GM21515 (cell line): ENCODE results near the gene SRP14.
"Not testable (repeated sequence)": the region's sequence is repeated elsewhere in the genome, so short reads cannot be mapped to it uniquely, and the experiment has no call there.

Experiments used
- ATAC-seq: cut with Tn5 transposase; IDR thresholded peaks from one replicate; pipeline ENCODE4 v1.9.1; 2021; ENCODE audit not compliant: unreplicated experiment

The SRP14 gene

DNA sequence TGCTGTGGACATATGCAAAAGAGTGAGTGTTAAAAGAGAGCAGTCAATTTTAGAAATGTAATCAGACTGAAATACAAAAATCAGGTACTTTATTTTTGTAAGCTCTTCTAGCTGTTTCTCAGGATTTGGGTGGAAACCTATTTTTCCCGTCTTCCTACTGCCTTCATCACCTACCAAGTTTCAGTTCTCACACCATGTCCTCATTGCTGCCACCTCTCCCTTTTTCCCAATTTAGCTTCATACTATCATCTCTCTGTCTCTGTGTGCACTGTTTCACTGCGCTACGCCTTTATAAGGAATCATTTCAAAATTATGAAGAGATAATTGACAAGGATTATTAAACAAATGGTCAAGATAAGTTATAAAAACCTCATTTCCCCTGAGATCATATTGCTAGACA lies 7.7 kb downstream of the SRP14 start:
- ATAC-seq = no peak

DNA sequence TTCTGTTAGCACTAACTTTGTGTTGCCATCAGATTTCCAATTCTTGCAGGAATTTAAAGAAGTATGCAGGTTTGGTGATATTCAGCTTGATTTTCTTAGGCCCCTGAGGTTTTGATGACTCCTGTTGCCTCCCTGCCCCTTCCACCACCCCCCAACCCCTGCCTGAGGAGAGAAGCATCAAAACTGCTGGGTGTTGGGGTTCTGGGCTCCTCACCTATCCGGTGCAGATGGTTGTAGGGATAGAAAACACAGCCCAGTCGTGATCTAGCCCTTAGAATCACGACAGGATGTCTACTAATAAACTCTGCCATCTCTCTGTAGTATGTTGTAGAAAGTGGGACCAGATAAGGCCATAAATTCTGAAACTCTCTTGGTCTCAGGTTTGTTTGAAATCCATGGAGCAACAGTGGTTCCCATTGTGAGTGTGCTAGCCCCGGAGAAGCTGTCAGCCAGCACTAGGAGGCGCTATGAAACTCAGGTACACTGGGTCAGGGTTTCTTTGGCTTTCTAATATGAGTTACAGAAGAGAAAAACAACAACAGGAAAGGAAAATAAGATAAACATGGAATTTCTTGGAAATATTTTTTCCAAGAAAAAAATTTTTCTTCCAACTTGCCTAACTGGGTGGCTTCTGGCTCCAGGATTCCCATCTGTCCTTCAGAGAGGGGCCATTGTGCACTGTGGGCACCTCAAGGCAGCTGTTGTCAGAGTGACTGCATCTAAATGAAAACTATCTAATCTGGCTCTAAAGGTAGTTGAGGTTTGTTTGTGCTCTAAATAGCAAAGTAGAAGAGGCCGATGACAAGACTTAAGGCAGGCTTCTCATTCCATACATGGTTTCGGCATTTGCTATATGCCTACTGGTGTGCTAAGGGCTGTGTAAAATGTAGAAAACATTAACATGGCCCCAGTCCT lies 8.7 kb downstream of the SRP14 start:
- ATAC-seq = no peak

GRCh38 chr15:40028853-40029252 lies 10.1 kb downstream of the SRP14 start:
- ATAC-seq = no peak

- ATAC-seq = no peak
These were observed 10.8 kb downstream of the SRP14 start for GRCh38 chr15:40028193-40028592.

DNA sequence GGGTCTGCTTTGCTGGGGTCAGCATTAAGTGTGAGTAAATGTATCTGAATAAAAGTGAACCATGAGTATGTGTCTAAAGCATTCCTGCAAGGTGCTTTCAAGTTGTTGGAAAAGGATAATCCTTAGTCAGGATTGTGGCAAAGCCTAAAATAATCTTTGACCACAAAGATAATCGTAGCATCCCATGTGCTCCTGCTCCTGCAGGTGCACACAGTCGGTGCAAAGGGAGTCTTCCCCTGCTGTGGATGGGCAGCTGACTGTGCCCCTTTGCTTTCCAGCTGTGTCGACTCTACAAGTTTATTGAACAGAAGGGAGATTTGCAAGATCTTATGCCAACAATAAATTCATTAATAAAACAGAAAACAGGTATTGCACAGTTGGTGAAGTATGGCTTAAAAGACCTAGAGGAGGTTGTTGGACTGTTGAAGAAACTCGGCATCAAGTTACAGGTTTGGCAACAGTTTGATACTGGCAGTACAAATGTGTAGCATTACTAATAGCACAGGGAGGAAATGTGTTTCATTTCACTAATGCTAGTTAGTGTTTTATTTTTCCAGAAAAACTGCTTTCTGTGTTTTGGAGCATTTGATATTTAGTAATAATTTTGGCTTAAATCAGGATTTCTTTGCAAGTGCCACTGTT lies 22.6 kb downstream of the SRP14 start:
- ATAC-seq = no peak

DNA sequence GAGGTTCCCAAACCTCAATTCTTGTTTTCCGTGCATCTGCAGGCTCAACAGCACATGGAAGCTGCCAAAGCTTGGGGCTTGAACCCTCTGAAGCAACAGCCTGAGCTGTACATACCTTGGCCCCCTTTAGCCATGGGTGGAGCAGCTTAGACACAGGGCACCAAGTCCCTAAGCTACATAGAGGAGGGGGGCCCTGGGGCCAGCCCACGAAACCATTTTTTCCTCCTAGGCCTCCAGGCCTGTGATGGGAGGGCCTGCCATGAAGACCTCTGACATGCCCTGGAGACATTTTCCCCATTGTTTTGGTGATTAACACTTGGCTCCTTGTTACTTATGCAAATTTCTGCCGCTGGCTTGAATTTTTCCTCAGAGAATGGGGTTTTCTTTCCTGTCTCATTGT lies 24.6 kb downstream of the SRP14 start:
- ATAC-seq = no peak

GRCh38 chr15:40013372-40013771 lies 25.6 kb downstream of the SRP14 start:
- ATAC-seq = not testable (repeated sequence)

GRCh38 chr15:40011303-40011702 lies 27.7 kb downstream of the SRP14 start:
- ATAC-seq = no peak

DNA sequence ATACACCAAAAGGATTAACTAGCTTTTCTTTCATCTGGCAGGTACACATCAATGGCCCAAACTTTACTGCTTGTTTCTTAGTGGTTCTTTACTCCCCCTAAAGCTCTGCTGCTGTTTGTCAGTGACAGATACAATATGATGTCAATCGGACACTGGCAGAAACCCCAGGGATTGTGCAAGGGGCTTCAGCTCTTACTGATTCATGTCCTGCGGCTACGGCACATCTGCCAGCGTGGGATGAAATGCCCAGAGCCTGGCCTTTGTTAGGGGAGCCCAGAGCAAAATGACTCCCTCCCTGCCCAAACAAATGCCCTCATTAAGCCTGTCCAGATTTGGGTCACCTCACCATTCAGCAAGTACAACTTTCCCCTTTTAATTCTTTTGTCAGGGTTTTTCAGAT lies 28.3 kb downstream of the SRP14 start:
- no peak for ATAC-seq

GRCh38 chr15:40008061-40008765 lies 30.8 kb downstream of the SRP14 start:
- no peak for ATAC-seq

GRCh38 chr15:40006646-40007045 lies 32.3 kb downstream of the SRP14 start:
- no peak for ATAC-seq

- no peak for ATAC-seq
These were observed 33.0 kb downstream of the SRP14 start for GRCh38 chr15:40006003-40006402.

DNA sequence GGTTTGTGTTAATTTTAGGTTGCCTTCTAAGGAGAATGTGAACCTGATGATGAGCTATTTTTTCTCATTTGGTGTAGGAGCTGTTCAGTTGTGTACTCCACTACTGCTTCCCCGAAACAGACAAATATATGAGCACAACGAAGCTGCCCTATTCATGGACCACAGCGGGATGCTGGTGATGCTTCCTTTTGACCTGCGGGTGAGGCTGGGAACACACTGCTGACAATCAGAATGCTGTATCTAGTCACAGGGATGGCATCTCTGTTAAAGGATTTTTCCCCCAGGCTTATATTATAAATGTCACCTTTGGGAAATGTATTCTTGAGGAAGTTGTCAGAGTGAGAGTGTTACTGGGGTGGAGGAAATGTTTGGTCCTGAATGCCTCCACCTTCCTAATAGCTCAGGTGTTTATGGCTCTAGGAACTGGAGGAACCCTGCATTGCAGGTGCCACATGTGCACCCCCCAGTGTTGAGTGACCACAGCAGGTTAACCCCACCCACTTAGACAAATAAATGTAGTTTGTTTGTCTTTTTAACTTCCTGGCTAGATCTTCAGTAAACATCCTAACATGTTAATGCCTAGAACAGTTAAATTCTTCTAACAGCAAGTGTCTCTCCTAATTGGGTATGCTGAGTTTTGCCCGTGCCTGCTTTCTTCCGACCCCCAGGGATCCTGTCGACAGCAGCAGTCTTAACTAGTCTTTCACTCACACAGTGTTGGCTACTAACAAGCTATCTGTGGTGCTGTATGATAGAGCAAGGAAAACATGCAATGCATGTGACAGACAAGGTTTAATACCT lies 35.7 kb downstream of the SRP14 start:
- ATAC-seq = no peak

DNA sequence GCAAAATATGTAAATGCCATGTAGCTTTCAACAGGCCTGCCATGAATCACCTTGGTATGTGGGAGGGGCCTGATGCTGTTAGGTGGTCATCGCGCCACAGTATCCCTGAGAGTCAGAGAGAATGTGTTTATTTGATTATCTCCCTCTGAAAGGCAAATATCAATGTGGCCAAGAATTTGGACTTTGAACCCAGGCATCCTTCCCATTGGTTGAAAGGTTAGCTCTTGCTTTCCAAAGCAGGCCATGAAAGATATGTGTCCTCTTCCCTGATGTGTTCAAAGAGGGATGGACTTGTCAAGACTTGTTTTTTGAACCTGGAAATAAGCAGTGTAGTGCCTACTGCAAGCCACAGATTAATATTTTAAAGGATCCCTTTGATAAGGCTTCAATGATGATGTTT lies 36.7 kb downstream of the SRP14 start:
- no peak for ATAC-seq

DNA sequence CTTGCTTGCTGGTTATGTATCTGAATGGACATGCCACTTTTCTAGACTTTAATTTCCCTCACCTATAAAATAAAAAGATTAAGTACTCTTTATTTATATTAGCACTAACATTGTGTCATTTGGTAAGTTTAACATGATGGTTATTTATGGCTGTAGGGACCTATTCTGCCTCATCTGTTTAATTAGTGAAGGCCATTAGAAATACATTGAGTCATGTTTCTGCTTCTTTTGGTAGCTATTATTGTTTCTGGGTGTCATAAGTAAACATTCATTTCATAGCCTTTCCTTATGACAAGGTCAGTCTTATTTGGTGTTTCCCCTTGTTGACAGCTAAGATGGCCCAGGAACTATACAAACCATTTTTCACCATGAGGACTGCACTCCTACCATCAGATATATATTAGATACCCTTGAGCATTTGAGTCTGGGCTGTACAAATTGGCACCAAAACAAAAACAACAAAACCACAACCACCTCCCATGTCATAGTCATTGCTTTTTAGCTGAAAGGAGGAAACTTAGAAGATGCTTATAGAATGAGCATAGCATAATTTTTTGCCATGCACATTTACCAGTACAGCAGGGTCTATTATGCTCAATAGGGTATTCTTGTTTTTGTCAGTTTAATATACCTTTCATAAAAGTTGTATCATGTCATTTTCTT lies 39.3 kb downstream of the SRP14 start:
- ATAC-seq = no peak

DNA sequence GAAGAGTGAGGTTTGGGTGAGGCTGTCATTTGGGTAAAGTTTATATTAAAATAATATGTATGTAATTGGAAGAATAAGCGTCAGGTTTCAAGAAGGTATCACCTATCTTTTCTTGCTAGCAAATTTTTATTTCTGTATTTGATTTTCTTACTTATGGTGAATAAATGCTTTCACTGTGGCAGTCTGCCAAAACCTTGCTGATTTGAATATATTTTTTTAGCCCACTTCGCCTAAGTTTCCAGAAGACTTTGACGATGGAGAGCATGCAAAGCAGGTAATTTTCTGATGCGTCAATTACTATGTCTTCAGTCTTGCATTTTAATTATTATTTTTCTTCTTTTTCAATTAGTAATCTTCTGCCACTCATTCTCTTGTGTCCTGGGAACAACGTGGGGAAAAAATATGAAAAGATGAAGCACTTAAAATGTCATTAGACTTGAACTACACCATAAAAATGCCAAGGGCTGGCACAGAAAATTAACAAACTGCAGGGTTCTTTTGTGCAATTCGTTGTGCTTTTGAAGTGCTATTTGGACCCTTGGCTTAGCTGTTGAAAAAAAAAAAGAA lies 40.4 kb downstream of the SRP14 start:
- ATAC-seq = no peak

- no peak for ATAC-seq
These were observed 41.3 kb downstream of the SRP14 start for GRCh38 chr15:39997639-39998038.

GRCh38 chr15:39997031-39997430 lies 42.0 kb downstream of the SRP14 start:
- no peak for ATAC-seq

GRCh38 chr15:39996228-39996627 lies 42.8 kb downstream of the SRP14 start:
- not testable (repeated sequence) for ATAC-seq

- not testable (repeated sequence) for ATAC-seq
These were observed 46.0 kb downstream of the SRP14 start for GRCh38 chr15:39992953-39993352.
